ENCODE results near the gene NUP214.
"Not testable (repeated sequence)": the region's sequence is repeated elsewhere in the genome, so short reads cannot be mapped to it uniquely, and the experiment has no call there.

Gene NUP214

DNA sequence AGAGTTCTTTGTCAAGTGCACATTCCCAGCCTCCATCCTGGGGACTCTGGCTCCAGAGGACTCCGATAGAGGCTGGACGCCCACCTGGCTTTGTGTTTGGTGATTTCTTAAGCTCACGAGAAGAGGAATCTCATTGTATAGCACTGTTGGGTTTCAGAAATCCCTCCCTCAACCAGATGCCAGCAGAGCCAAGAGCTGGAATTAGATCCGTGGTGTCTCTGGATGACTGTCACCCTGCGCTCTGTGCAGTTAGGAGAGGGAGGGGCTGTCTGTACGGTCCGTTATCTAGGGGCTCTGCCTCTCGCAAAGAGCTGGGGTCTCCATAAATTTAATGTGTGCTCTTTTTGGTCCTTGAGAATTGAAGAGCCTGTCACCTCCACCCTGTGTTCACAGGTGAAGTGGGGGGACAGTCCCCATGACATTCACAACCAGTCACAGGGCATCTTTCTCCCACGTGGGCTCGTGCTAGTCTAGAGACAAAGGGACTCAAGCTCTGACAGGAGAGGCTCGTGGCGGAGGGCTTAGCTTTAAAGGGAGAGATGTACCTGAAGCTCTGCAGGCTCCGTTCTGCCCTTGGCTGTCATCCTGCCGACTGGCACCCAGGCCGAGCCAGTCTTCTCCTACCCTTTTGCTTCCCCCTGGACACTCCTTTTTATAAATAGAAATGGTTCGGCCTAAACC is 109.6 kb downstream of the NUP214 start:
- no peak for DNase-seq (ENCODE audit: low read depth)

DNA sequence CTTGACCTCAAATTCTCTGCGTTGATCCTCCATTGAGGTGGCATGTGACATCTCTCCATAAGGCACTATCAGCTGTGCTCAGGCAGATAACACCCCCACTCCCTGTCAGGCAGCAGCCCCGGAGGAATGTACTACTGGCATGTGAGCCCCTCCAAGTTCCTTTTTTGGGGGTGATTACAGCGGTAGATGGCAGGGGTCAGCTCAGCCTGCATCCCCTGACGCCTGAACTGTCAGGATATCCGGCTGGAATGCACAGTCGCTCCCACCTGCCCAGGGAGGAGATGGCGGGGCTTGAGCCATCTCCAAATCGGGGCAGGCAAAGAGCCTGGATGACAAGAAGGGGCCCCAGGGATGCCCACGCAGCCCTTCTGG is 110.1 kb downstream of the NUP214 start:
- DNase-seq (ENCODE audit: low read depth), result no peak

GRCh38 chr9:131236161-131236560 is 110.8 kb downstream of the NUP214 start:
- DNase-seq (ENCODE audit: low read depth), result no peak

GRCh38 chr9:131236761-131237160 is 111.4 kb downstream of the NUP214 start:
- no peak for DNase-seq (ENCODE audit: low read depth)

- DNase-seq (ENCODE audit: low read depth), result no peak
Measured at GRCh38 chr9:131237291-131237690, 111.9 kb downstream of the NUP214 start.

- DNase-seq (ENCODE audit: low read depth), result peak; percentile 73
Measured at GRCh38 chr9:131237931-131238401, 112.6 kb downstream of the NUP214 start.

DNA sequence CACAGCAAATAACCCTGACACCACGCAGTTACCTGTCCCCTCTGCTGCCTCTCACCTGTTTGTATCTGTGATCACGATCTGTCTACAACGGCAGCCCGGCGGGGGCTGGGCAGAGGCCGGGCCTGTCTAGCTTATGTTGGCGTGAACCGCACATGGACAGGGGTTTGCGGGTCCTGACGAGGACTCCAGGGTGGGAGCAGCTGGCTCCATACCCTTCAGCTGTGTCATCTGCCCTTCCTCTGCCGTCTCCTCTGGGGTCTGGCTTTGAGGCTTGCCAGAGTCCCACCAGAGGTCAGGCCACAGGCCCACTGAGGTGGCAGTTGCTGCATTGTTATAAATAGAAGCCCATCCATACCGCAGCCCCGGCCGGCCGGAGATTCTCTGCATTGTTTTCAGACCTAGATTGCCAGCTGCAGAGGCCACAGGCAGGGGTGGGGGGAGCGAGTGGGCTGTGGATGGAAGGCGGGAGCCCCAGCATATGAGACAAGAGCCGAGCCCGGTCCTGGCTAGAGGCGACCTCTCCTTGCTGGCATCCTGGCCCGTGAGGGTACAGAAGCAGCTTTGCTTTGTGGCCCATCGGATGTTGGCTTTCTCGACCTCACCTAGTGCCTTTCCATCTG is 113.1 kb downstream of the NUP214 start:
- no peak for DNase-seq (ENCODE audit: low read depth)

DNA sequence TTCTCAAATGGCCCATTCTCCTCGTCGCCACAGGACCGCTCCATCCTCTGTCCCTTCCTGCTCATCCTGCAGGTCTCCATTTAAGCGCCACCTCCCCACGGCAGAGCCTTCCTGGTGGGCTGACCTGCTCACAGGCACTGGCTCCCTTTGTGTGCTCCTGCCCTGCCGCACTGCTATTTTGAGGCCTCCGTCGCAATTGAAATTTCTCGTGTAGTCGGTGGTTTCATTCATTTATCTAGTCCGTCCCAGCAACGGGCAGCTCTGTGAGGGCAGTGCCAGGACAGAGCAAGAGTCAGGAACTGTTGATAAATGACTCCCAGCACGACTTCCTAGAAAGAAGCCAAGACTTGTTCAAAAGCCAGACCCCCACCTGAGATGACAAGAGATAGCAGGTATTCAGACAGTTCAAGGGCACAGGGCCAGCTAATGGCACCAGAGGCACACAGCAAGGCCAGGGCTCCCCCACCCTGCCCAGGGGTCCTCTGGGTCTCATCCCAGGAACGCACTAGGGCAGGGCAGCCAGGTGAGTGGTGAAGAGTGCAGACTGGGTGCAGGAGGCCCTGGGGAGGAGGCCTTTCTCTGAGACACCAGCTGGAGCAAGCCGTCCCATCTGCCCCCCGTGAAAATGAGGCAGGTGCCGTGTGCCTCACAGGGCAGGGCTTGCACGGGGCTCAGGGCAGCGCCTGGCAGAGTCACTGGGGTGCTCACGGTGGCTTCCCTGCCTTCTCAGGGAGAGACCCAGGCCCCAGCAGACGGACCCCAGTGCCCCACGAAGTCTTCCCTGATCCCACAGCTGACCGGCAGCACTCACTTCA is 114.0 kb downstream of the NUP214 start:
- DNase-seq (ENCODE audit: low read depth), result no peak

DNA sequence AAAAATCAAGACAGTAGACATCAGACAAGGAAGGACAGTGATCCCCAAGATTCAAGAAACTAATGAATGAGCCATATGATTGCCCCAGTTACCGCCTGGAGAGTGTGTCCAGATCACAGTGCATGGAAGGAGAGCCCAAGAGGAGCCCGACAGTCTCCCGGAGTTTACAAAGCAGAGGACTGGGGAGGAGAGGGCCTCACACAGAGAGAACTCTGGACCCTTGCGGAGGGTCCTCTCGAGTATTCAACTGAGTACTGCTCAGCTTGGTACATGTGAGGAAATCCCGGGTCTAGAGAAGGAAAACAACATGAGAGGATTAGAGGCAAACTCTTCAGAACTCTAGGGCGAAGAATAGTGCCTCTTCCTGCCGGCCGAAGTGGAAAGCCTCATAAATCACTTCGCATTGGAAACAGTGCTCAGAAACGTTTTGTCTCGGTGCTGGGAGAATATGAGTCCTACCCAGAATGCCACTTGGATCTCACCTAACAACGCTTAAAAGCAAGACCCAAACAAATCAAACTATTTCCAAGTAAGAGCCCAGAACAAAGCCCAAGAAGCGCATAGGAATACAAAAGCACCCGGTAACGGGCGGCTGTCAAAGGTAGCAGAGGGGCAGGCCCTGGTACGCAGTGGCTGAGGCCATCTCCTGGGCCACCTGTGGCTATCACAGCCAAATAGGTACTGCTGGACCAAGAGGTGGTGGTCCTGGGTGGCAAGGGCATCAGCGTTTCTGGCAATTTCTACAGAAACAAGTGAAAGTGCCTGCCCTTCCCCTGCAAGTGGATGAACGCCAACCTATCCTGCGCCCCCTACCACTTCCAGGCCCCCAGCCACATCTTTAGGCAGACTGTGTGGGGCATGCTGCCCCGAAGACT is 114.9 kb downstream of the NUP214 start:
- DNase-seq (ENCODE audit: low read depth), result no peak

DNA sequence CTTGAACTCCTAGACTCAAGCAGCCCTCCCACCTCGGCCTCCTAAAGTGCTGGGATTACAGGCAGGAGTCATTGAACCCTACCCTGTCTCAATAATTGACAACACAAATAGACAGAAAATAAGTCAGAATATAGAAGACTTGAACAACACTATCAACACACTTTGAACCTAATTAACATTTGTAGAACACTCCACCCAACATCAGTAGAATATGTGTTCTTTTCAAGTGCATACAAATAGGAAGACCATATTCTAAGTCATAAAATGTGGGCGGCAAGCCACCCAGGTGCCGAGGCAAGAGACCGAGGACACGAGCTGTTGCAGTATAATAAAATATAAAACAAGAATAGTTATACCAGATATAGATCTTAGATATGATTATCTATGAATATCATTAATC is 118.9 kb downstream of the NUP214 start:
- DNase-seq (ENCODE audit: low read depth), result not testable (repeated sequence)

- DNase-seq (ENCODE audit: low read depth), result no peak
Measured at GRCh38 chr9:131246618-131247017, 121.2 kb downstream of the NUP214 start.

- no peak for DNase-seq (ENCODE audit: low read depth)
Measured at GRCh38 chr9:131252120-131252519, 126.7 kb downstream of the NUP214 start.

- DNase-seq (ENCODE audit: low read depth), result no peak
Measured at GRCh38 chr9:131253891-131254491, 128.6 kb downstream of the NUP214 start.

DNA sequence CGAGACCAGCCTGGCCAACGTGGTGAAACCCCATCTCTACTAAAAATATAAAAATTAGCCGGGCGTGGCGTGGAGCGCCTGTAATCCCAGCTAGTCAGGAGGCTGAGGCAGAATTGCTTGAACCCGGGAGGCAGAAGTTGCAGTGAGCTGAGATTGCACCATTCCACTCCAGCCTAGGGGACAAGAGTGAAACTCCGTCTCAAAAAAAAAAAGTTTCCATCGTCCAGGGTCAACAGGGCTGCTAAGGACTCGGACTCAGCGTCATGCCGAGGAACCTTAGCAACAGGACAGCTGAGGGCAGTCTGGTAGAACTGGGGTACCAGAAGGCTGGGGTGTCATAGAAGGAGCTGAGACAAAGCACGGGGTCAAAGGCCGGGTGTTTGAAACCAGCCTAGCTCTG is 129.2 kb downstream of the NUP214 start:
- no peak for DNase-seq (ENCODE audit: low read depth)

GRCh38 chr9:131255676-131256197 is 130.4 kb downstream of the NUP214 start:
- DNase-seq (ENCODE audit: low read depth), result no peak

- no peak for DNase-seq (ENCODE audit: low read depth)
Measured at GRCh38 chr9:131257266-131258025, 132.1 kb downstream of the NUP214 start.

- DNase-seq (ENCODE audit: low read depth), result no peak
Measured at GRCh38 chr9:131258186-131258585, 132.8 kb downstream of the NUP214 start.

DNA sequence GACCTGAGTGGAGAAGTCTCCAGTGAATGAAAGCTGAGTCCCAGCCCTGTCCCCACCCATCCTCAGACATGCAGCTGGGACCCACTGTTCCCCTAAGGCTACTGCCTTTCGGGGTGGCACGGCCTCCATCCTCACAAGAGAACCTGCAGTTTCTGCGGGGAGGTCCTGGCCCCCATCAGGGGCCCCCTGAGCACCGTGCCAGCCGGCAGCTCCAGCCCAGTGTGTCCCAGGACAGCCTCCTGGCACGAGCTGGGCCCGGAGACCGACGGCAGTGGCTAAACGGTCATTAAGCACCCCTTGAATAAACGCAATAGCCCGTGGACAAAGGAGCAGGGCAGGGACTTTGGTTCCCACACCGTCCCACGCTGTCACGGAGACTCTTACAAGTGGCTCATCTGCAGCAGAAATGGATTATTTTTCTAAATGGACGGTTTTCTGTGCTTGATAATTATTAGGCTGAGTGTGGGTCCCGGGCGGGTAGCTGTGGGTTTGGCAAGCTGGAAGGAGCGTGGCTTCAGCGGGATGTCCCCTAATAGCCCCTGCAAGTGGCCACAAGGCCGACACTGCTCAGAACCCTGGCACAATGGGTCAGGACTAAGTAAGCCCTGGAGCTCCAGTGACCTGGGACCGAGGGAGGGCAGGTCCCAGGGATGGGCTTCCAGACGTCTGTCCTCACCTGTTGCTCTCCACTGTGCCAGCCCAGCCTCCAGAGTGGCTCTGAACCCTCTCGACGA is 133.5 kb downstream of the NUP214 start:
- DNase-seq (ENCODE audit: low read depth), result no peak

- no peak for DNase-seq (ENCODE audit: low read depth)
Measured at GRCh38 chr9:131259432-131259898, 134.1 kb downstream of the NUP214 start.
